ENCODE data around the gene HYOU1.
"Not testable (repeated sequence)": the region's sequence is repeated elsewhere in the genome, so short reads cannot be mapped to it uniquely, and the experiment has no call there.

Gene HYOU1

GRCh38 chr11:119057000-119057769 is at the start of gene HYOU1:
Gene HYOU1 (minus strand): TSS chr11:119057205. CDS start chr11:119056160, 1,045 bp downstream.
- DNase-seq (ENCODE audit: low read depth, low spot score), result peak; percentile 68

GRCh38 chr11:119103793-119104192 is 46.8 kb upstream of the HYOU1 start:
- no peak for DNase-seq (ENCODE audit: low read depth, low spot score)

GRCh38 chr11:119103161-119103664 is 46.2 kb upstream of the HYOU1 start:
- not testable (repeated sequence) for DNase-seq (ENCODE audit: low read depth, low spot score)

GRCh38 chr11:119101759-119102423 is 44.9 kb upstream of the HYOU1 start, which contains the start of gene DPAGT1:
Gene DPAGT1 (minus strand): TSS chr11:119101853. CDS start chr11:119101655, 198 bp downstream.
- peak; percentile 89 for DNase-seq (ENCODE audit: low read depth, low spot score)

GRCh38 chr11:119100994-119101758 is 44.2 kb upstream of the HYOU1 start:
- DNase-seq (ENCODE audit: low read depth, low spot score), result no peak

- no peak for DNase-seq (ENCODE audit: low read depth, low spot score)
Observed at GRCh38 chr11:119100246-119100970, 43.4 kb upstream of the HYOU1 start.

- no peak for DNase-seq (ENCODE audit: low read depth, low spot score)
Observed at GRCh38 chr11:119099711-119100110, 42.7 kb upstream of the HYOU1 start.

- DNase-seq (ENCODE audit: low read depth, low spot score), result peak; percentile 98
Observed at GRCh38 chr11:119095066-119095880, 38.3 kb upstream of the HYOU1 start.

- no peak for DNase-seq (ENCODE audit: low read depth, low spot score)
Observed at GRCh38 chr11:119094816-119095065, 37.7 kb upstream of the HYOU1 start.

- DNase-seq (ENCODE audit: low read depth, low spot score), result no peak
Observed at GRCh38 chr11:119093942-119094815, 37.2 kb upstream of the HYOU1 start.

GRCh38 chr11:119092880-119093842 is 36.2 kb upstream of the HYOU1 start:
- DNase-seq (ENCODE audit: low read depth, low spot score), result no peak

- DNase-seq (ENCODE audit: low read depth, low spot score), result no peak
Observed at GRCh38 chr11:119091966-119092879, 35.2 kb upstream of the HYOU1 start.

GRCh38 chr11:119091178-119091577 is 34.2 kb upstream of the HYOU1 start:
- DNase-seq (ENCODE audit: low read depth, low spot score), result no peak

- no peak for DNase-seq (ENCODE audit: low read depth, low spot score)
Observed at GRCh38 chr11:119089319-119089718, 32.3 kb upstream of the HYOU1 start.

GRCh38 chr11:119088406-119088805 is 31.4 kb upstream of the HYOU1 start:
- no peak for DNase-seq (ENCODE audit: low read depth, low spot score)

GRCh38 chr11:119087747-119088241 is 30.8 kb upstream of the HYOU1 start:
- no peak for DNase-seq (ENCODE audit: low read depth, low spot score)

GRCh38 chr11:119087123-119087522 is 30.1 kb upstream of the HYOU1 start:
- DNase-seq (ENCODE audit: low read depth, low spot score), result no peak
